ENCODE results near the gene COPS4.

- TF ChIP-seq POLR2AphosphoS5 (IDR thresholded peaks at IDR 0.05; ENCODE audit: borderline replicate concordance, low read depth, low read length) = no peak
- no peak for TF ChIP-seq EZH2 (IDR thresholded peaks at IDR 0.05)
Observed at GRCh38 chr4:83089410-83090157, 54.6 kb downstream of the COPS4 start.
